Right kidney (tissue), 1 donor: ENCODE results near the gene ACTR1B.
"Not testable (repeated sequence)": the region's sequence is repeated elsewhere in the genome, so short reads cannot be mapped to it uniquely, and the experiment has no call there.

Source experiments
- DNase-seq: peaks from one replicate; pipeline ENCODE4 v3.0.0-alpha.2; 2016

ACTR1B gene

GRCh38 chr2:97617911-97618310, 45.9 kb downstream of the ACTR1B start:
- DNase-seq, result no peak

- not testable (repeated sequence) for DNase-seq
Measured at GRCh38 chr2:97615746-97616145, 48.1 kb downstream of the ACTR1B start.

- not testable (repeated sequence) for DNase-seq
Measured at GRCh38 chr2:97611895-97612294, 51.9 kb downstream of the ACTR1B start.

GRCh38 chr2:97608745-97609144, 55.1 kb downstream of the ACTR1B start:
- not testable (repeated sequence) for DNase-seq
